GM19035 (cell line): ENCODE results near the gene DSCAM.

Experiments used
- ATAC-seq: cut with Tn5 transposase; IDR thresholded peaks from one replicate; pipeline ENCODE4 v1.9.1; 2021; ENCODE audit not compliant: unreplicated experiment

Gene DSCAM

GRCh38 chr21:40152476-40152875 is 694.5 kb downstream of the DSCAM start:
- no peak for ATAC-seq

- no peak for ATAC-seq
These were observed 695.3 kb downstream of the DSCAM start for GRCh38 chr21:40151611-40152010.

GRCh38 chr21:40146216-40146837 is 700.6 kb downstream of the DSCAM start:
- ATAC-seq: no peak

- no peak for ATAC-seq
These were observed 703.0 kb downstream of the DSCAM start for GRCh38 chr21:40143822-40144525.

- no peak for ATAC-seq
These were observed 705.3 kb downstream of the DSCAM start for GRCh38 chr21:40141621-40142020.

GRCh38 chr21:40140675-40141074 is 706.3 kb downstream of the DSCAM start:
- no peak for ATAC-seq

- no peak for ATAC-seq
These were observed 707.3 kb downstream of the DSCAM start for GRCh38 chr21:40139636-40140035.

- ATAC-seq: no peak
These were observed 710.4 kb downstream of the DSCAM start for GRCh38 chr21:40136571-40136970.

GRCh38 chr21:40134731-40135492 is 712.0 kb downstream of the DSCAM start:
- ATAC-seq: no peak

- ATAC-seq: no peak
These were observed 716.5 kb downstream of the DSCAM start for GRCh38 chr21:40130476-40130875.

GRCh38 chr21:40129809-40130208 is 717.1 kb downstream of the DSCAM start:
- ATAC-seq: no peak

- ATAC-seq: no peak
These were observed 718.1 kb downstream of the DSCAM start for GRCh38 chr21:40128891-40129290.

- no peak for ATAC-seq
These were observed 725.9 kb downstream of the DSCAM start for GRCh38 chr21:40120940-40121575.

- no peak for ATAC-seq
These were observed 728.4 kb downstream of the DSCAM start for GRCh38 chr21:40118527-40118926.

GRCh38 chr21:40117236-40117635 is 729.7 kb downstream of the DSCAM start:
- ATAC-seq: no peak

GRCh38 chr21:40115775-40116174 is 731.2 kb downstream of the DSCAM start:
- ATAC-seq: no peak

- no peak for ATAC-seq
These were observed 744.3 kb downstream of the DSCAM start for GRCh38 chr21:40102682-40103081.

- ATAC-seq: no peak
These were observed 747.1 kb downstream of the DSCAM start for GRCh38 chr21:40099809-40100208.

- ATAC-seq: no peak
These were observed 751.5 kb downstream of the DSCAM start for GRCh38 chr21:40095477-40095876.

- ATAC-seq: no peak
These were observed 766.6 kb downstream of the DSCAM start for GRCh38 chr21:40080385-40080784.

- no peak for ATAC-seq
These were observed 772.2 kb downstream of the DSCAM start for GRCh38 chr21:40074710-40075109.

- no peak for ATAC-seq
These were observed 772.8 kb downstream of the DSCAM start for GRCh38 chr21:40074198-40074597.
